Fibroblast of villous mesenchyme (primary cell): Measurements from ENCODE around the gene FGD2. TPM values are rescaled to one million over a fixed set of nuclear protein-coding genes. Genes with fewer than 3 reads are reported as not detected.

Source experiments
- DNase-seq: peaks from one replicate; pipeline ENCODE4 v3.0.0-alpha.2; 2010; ENCODE audit warnings: low read depth
- H3K4me3 ChIP-seq: 2 replicates; pipeline ENCODE4 v1.5.1; 2011; ENCODE audit warnings: low read depth, mild to moderate bottlenecking, low read length
- total RNA-seq: library from RNA; depleted of rRNA; stranded (reverse); fragments of >200 nt; gene quantifications from 2 replicates; pipeline ENCODE4 v1.2.3, GENCODE V29; 2012
- TF ChIP-seq, protein P1 (sequence below): IDR thresholded peaks from 2 replicates; pipeline ENCODE4 v1.5.1; 2012; ENCODE audit warnings: low read depth, mild to moderate bottlenecking, low read length; ENCODE audit not compliant: insufficient read depth

The FGD2 gene
- total RNA-seq, 1 donor = not detected

DNA sequence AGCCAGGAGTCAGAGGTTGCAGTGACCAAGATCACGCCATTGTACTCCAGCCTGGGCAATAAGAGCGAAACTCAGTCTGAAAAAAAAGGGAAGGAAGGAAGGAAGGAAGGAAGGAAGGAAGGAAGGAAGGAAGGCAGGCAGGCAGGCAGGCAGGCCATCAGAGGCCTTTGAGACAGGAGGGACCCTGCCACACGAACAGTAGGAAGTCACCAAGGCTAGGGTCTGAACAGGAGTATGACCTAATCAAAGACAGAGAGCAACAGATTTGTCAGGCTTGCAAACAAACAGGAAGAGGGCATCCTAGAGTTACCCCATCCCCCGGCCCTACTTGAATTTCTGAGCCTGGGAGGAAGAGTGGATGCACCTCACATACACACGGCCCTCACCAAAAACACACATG, 67.1 kb downstream of the FGD2 start:
- H3K4me3 ChIP-seq = no peak overlapping the region
- TF ChIP-seq, protein P1, sequence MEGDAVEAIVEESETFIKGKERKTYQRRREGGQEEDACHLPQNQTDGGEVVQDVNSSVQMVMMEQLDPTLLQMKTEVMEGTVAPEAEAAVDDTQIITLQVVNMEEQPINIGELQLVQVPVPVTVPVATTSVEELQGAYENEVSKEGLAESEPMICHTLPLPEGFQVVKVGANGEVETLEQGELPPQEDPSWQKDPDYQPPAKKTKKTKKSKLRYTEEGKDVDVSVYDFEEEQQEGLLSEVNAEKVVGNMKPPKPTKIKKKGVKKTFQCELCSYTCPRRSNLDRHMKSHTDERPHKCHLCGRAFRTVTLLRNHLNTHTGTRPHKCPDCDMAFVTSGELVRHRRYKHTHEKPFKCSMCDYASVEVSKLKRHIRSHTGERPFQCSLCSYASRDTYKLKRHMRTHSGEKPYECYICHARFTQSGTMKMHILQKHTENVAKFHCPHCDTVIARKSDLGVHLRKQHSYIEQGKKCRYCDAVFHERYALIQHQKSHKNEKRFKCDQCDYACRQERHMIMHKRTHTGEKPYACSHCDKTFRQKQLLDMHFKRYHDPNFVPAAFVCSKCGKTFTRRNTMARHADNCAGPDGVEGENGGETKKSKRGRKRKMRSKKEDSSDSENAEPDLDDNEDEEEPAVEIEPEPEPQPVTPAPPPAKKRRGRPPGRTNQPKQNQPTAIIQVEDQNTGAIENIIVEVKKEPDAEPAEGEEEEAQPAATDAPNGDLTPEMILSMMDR = no peak
- no peak for DNase-seq

DNA sequence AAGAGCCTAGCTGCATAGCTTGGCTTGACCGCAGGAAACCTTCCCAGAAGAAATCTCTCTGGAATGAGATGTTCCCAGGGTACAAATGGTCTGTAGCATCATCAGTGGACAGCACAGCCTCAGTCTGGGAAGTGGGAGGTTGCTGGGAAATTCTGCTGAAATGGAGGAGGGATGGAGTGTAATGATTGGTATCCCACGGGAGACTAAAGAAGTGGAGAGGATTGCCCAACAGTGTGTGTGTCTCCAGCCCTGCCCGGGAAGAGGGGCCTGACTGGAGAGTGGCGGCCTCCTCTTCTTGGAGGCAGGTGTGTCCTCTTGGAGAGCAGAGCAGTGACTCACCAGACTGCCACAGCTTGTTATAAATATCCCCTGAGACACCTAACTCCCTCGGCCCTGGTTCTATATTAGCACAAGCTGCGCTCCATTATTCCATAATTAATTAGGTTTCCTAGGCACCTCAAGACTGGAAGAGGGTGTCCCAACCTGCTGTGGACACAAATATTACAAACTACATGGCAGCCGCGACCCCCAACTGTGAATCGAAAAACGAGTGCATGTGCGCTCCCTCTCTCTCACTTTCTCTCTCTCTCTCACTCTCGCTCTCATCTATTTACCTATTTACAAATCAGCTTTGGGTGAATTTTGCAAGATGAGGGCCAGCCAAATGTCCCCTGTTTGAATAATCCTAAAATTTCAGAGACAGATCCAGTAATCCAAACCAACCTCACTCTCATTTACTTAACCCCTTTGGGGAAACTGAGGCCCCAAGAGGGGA, 68.8 kb downstream of the FGD2 start:
- TF ChIP-seq, protein P1 = no peak
- DNase-seq = peak; percentile 81
- no peak overlapping the region for H3K4me3 ChIP-seq

DNA sequence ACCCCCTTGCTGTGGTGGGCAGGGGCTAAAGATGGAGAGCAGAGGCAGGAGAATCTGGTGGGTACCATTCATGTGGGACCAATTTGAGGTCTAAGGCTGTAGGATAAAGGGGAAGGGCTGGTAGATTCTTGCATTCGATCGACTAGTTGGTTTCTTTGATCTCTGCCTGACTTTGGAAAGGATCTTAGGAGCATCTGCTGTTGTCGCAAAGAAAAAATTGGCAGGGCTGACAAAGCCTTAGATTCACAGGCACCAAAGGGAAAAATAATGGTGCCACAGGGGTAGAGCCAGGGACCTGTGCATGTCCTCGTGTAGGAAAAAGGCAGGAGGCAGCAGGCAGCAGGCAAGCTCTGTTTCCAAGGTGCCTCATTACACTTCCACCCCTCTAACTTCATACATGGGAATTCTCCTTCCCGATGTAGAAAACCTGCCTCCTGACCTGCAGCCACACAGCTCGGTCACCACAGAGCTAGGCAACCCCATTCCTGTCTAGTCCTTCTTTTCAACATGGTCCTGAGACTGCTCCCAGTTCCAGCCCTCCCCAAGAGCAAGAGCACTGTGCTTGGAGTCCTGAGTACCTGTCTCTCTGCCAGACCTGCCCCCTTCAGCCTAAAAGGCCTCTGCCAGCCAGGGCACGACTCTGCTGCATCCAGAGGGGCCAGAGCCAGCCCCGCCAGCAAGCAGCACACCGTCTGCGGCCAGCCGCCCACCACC, 71.9 kb downstream of the FGD2 start:
- TF ChIP-seq, protein P1 = no peak
- no peak overlapping the region for H3K4me3 ChIP-seq
- no peak for DNase-seq

DNA sequence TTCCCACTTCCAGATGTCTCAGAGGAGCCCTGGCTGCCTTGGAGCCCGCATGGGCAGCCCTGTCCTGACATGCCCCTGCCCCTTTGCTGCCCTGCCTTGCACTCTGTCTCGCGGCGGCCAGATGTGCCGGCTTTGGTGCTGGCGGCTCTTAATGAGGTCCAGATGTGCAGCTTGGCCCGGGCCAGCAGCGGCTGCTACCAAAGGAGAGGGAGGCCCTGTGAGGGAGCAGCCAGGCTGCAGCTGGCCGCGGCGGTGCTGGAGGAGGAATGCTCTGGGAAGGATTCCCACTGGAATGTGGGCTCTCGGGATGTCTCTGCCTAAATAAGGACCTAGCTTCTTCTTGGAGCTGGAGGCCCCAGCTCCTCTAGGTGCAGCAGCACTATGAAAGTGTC, 72.4 kb downstream of the FGD2 start:
- no peak overlapping the region for H3K4me3 ChIP-seq
- peak; percentile 99 for DNase-seq
- TF ChIP-seq, protein P1 = no peak

Other genes with a start within 250 kb of the FGD2 start
- gene CPNE5, start 166.2 kb upstream of the FGD2 start, total RNA-seq = under 0.01 and 0.32 TPM in 2 replicates
- gene PPIL1, start 130.9 kb upstream of the FGD2 start, total RNA-seq = 25.4 and 55.3 TPM in 2 replicates
- gene C6orf89, start 119.7 kb upstream of the FGD2 start, total RNA-seq = 48.3 and 63.9 TPM in 2 replicates
- under 0.01 TPM in 2 replicates for gene PI16, start 50.9 kb upstream of the FGD2 start, total RNA-seq
- 224 and 228 TPM in 2 replicates for gene MTCH1, start 19.5 kb upstream of the FGD2 start, total RNA-seq
- gene PIM1, start 164.5 kb downstream of the FGD2 start, total RNA-seq = 22.9 and 28.0 TPM in 2 replicates